Fibroblast of lung (primary cell): ENCODE measurements around the gene GAL3ST2. TPM values are rescaled to one million over a fixed set of nuclear protein-coding genes. Genes with fewer than 3 reads are reported as not detected.

Experiments used
- DNase-seq, 2 donors: peaks; one replicate each; pipeline versions ENCODE4 v3.0.0 to v3.0.0-alpha.2; 2010; ENCODE audit warnings: low read depth in 2 of 2
- H2AFZ ChIP-seq: 2 replicates; pipeline ENCODE4 v1.5.1; 2012; ENCODE audit warnings: low read length, control low read depth, inconsistent platforms
- H3K27ac ChIP-seq: 2 replicates; pipeline ENCODE4 v1.5.1; 2011; ENCODE audit warnings: low read length, control low read depth; ENCODE audit not compliant: insufficient read depth
- H3K27me3 ChIP-seq: 2 replicates; pipeline ENCODE4 v1.5.1; 2011; ENCODE audit warnings: mild to moderate bottlenecking, low read length; ENCODE audit not compliant: control insufficient read depth, insufficient read depth
- H3K36me3 ChIP-seq: 2 replicates; pipeline ENCODE4 v1.5.1; 2011; ENCODE audit warnings: low read length; ENCODE audit not compliant: control insufficient read depth, insufficient read depth
- H3K4me1 ChIP-seq: 2 replicates; pipeline ENCODE4 v1.5.1; 2011; ENCODE audit warnings: low read length; ENCODE audit not compliant: control insufficient read depth, insufficient read depth; ENCODE audit errors: extremely low read depth
- H3K4me2 ChIP-seq: 2 replicates; pipeline ENCODE4 v1.5.1; 2011; ENCODE audit warnings: low read length, control low read depth; ENCODE audit not compliant: insufficient read depth; ENCODE audit errors: extremely low read depth
- H3K4me3 ChIP-seq, 4 experiments: fragments of 200-600 bp in 1 of 4; sonication (generic) in 1 of 4; replicated peaks in 1 of 4; 2 replicates each; pipeline ENCODE4 v1.5.1; 2011 to 2016; ENCODE audit warnings: low read length in 4 of 4, low read depth in 3 of 4, mild to moderate bottlenecking in 3 of 4, control low read depth in 2 of 4, inconsistent platforms in 1 of 4, mixed read lengths in 1 of 4; ENCODE audit not compliant: insufficient read depth in 1 of 4; ENCODE audit errors: control extremely low read depth in 1 of 4
- H3K79me2 ChIP-seq: 2 replicates; pipeline ENCODE4 v1.5.1; 2012; ENCODE audit warnings: mild to moderate bottlenecking, low read length, inconsistent platforms; ENCODE audit not compliant: control insufficient read depth, insufficient read depth
- H3K9ac ChIP-seq: 2 replicates; pipeline ENCODE4 v1.5.1; 2011; ENCODE audit warnings: mild to moderate bottlenecking, low read length, control low read depth; ENCODE audit not compliant: insufficient read depth
- H3K9me3 ChIP-seq: 2 replicates; pipeline ENCODE4 v1.5.1; 2012; ENCODE audit warnings: low read depth, low read length; ENCODE audit not compliant: control insufficient read depth, insufficient read depth
- H4K20me1 ChIP-seq: 2 replicates; pipeline ENCODE4 v1.5.1; 2011; ENCODE audit warnings: low read length; ENCODE audit not compliant: control insufficient read depth, insufficient read depth; ENCODE audit errors: extremely low read depth
- CTCF ChIP-seq, 2 donors: IDR thresholded peaks in 1 of 2; conservative IDR thresholded peaks in 1 of 2; 1 replicate in 1 of 2; 2 replicates in 1 of 2; pipeline ENCODE4 v1.5.1; 2011 to 2012; ENCODE audit warnings: low read length in 2 of 2, control low read depth in 1 of 2, inconsistent platforms in 1 of 2, low read depth in 1 of 2, mild to moderate bottlenecking in 1 of 2
- EZH2 ChIP-seq: IDR thresholded peaks from 2 replicates; pipeline ENCODE4 v1.5.1; 2012; ENCODE audit warnings: low read length, control low read depth, mild to moderate bottlenecking; ENCODE audit errors: missing control alignments
- polyA plus RNA-seq, 2 donors: library from polyadenylated mRNA; depleted of rRNA in 1 of 2; stranded (reverse) in 1 of 2; unstranded in 1 of 2; fragments of >200 nt; gene quantifications; 2 replicates each; pipeline ENCODE4 v1.2.1, GENCODE V29; 2011 to 2012; ENCODE audit warnings: missing spikeins in 1 of 2
- total RNA-seq: library from RNA; depleted of rRNA; stranded (reverse); fragments of >200 nt; gene quantifications from 2 replicates; pipeline ENCODE4 v1.2.1, GENCODE V29; 2014

Gene GAL3ST2
- total and polyA plus RNA-seq, 2 donors (not counting 1 experiment from before 2014, with no cell fraction given): 0.17 TPM; not detected in 1

- H4K20me1 ChIP-seq: no peaks in the 10 kb centered on the region
- H3K4me3 ChIP-seq: no peak overlapping the region
- no peak overlapping the region for H3K4me2 ChIP-seq
- no peaks in the 10 kb centered on the region for H3K9me3 ChIP-seq
- no peaks in the 10 kb centered on the region for H3K27me3 ChIP-seq
- H3K4me1 ChIP-seq: no peaks in the 10 kb centered on the region
- no peak for DNase-seq
- TF ChIP-seq EZH2: no peak
- TF ChIP-seq CTCF (conservative IDR thresholded peaks at IDR 0.05 in 1 of 2, IDR thresholded peaks at IDR 0.05 in 1 of 2; ENCODE audit: low read depth in 1 of 2, low read length in 2 of 2): no peak
- H3K36me3 ChIP-seq: no peaks in the 10 kb centered on the region
- no peak overlapping the region for H3K27ac ChIP-seq
- no peaks in the 10 kb centered on the region for H3K79me2 ChIP-seq
- H2AFZ ChIP-seq: no peak overlapping the region
- H3K9ac ChIP-seq: no peak overlapping the region
Measured at GRCh38 chr2:241842620-241843211, 66.1 kb downstream of the GAL3ST2 start.

GRCh38 chr2:241843321-241844065, 66.9 kb downstream of the GAL3ST2 start:
- no peak for TF ChIP-seq CTCF (conservative IDR thresholded peaks at IDR 0.05 in 1 of 2, IDR thresholded peaks at IDR 0.05 in 1 of 2; ENCODE audit: low read depth in 1 of 2, low read length in 2 of 2)
- no peak for TF ChIP-seq EZH2
- Histone ChIP-seq H3K9me3 (no peaks in the 10 kb centered on the region), H3K4me3 (no peak overlapping the region), H3K36me3 (no peaks in the 10 kb centered on the region), H3K27me3 (no peaks in the 10 kb centered on the region), H3K9ac (no peak overlapping the region), H3K27ac (no peak overlapping the region), H4K20me1 (no peaks in the 10 kb centered on the region), H3K4me2 (no peak overlapping the region), H3K4me1 (no peaks in the 10 kb centered on the region), H3K79me2 (no peaks in the 10 kb centered on the region), H2AFZ (no peak overlapping the region)
- DNase-seq: no peak

GRCh38 chr2:241844066-241844728, 67.6 kb downstream of the GAL3ST2 start:
- Histone ChIP-seq H3K9me3 (no peaks in the 10 kb centered on the region), H2AFZ (no peak overlapping the region), H3K27ac (no peak overlapping the region), H3K79me2 (no peaks in the 10 kb centered on the region), H3K4me2 (peak overlapping the region; percentile 82), H3K27me3 (no peaks in the 10 kb centered on the region), H3K36me3 (no peaks in the 10 kb centered on the region), H3K4me1 (no peaks in the 10 kb centered on the region), H4K20me1 (no peaks in the 10 kb centered on the region), H3K9ac (peak overlapping the region; percentile 30), H3K4me3 (peak overlapping the region; percentile 17 to 47 (median 24))
- peak; percentile 32 to 67 for DNase-seq
- TF ChIP-seq EZH2 (no peak), CTCF (conservative IDR thresholded peaks at IDR 0.05 in 1 of 2, IDR thresholded peaks at IDR 0.05 in 1 of 2; ENCODE audit: low read depth in 1 of 2, low read length in 2 of 2) (no peak)
